KMS-11 (cell line): Measurements from ENCODE around the gene NTM.

Experiments
- H2AFZ ChIP-seq: fragments of 200-600 bp; sonication (generic); 2 replicates; pipeline ENCODE4 v1.6.1; 2016; ENCODE audit warnings: antibody characterized with exemption, mixed run types, low read depth
- H3K27ac ChIP-seq: fragments of 200-600 bp; sonication (generic); 2 replicates; pipeline ENCODE4 v1.6.1; 2016; ENCODE audit warnings: mild to moderate bottlenecking, mixed run types
- H3K27me3 ChIP-seq: fragments of 200-600 bp; sonication (generic); 2 replicates; pipeline ENCODE4 v1.6.1; 2017; ENCODE audit warnings: mild to moderate bottlenecking, low read depth, mixed run types, moderate library complexity; ENCODE audit not compliant: insufficient read depth
- H3K36me3 ChIP-seq: fragments of 200-600 bp; sonication (generic); 2 replicates; pipeline ENCODE4 v1.6.1; 2017; ENCODE audit warnings: mild to moderate bottlenecking, mixed run types; ENCODE audit not compliant: insufficient read depth
- H3K4me1 ChIP-seq: fragments of 200-600 bp; sonication (generic); 2 replicates; pipeline ENCODE4 v1.6.1; 2016; ENCODE audit warnings: mild to moderate bottlenecking, low read depth, mixed run types; ENCODE audit not compliant: poor library complexity, severe bottlenecking
- H3K4me2 ChIP-seq: fragments of 200-600 bp; sonication (generic); 2 replicates; pipeline ENCODE4 v1.7.0; 2016; ENCODE audit warnings: mild to moderate bottlenecking, mixed run types
- H3K4me3 ChIP-seq: fragments of 200-600 bp; sonication (generic); IDR thresholded peaks from 2 replicates; pipeline ENCODE4 v1.6.1; 2017; ENCODE audit warnings: low read depth, low read length, mixed read lengths; ENCODE audit not compliant: insufficient read depth
- H3K79me2 ChIP-seq: fragments of 200-600 bp; sonication (generic); 2 replicates; pipeline ENCODE4 v1.6.1; 2016; ENCODE audit warnings: low read depth, mixed run types; ENCODE audit not compliant: insufficient read depth
- H3K9ac ChIP-seq: fragments of 200-600 bp; sonication (generic); 2 replicates; pipeline ENCODE4 v1.6.1; 2016; ENCODE audit warnings: mild to moderate bottlenecking, mixed run types
- H4K20me1 ChIP-seq: fragments of 200-600 bp; sonication (generic); 2 replicates; pipeline ENCODE4 v1.6.1; 2016; ENCODE audit warnings: mild to moderate bottlenecking, mixed run types; ENCODE audit not compliant: insufficient read depth
- CTCF ChIP-seq: fragments of 200-600 bp; sonication (generic); conservative IDR thresholded peaks from 2 replicates; pipeline ENCODE4 v1.6.1; 2017; ENCODE audit warnings: low read depth, mild to moderate bottlenecking, antibody characterized with exemption, low read length, moderate library complexity, mixed read lengths

Gene NTM

DNA sequence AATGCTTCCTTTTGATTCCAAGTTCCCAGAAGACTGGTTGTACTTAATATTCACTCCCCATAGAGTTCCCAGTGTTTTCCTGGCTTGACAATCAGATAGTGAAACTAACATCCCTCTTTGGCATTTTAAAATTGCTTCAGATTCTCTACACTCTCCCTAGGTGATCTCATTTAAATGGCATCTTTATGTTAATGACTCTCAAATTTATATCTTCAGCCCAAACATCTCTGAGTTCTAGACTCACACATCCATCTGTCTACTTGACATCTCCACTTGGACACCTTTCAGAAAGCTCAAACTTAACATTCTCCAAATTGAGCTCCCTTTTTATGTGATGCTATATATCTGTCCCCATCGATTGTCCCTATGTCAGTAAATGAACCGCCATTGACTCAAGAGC is 232.0 kb downstream of the NTM start:
- no peak overlapping the region for H3K4me3 ChIP-seq
- no peaks in the 10 kb centered on the region for H3K4me1 ChIP-seq
- no peaks in the 10 kb centered on the region for H3K36me3 ChIP-seq
- no peak overlapping the region for H2AFZ ChIP-seq
- TF ChIP-seq CTCF = no peak
- H3K27ac ChIP-seq = no peak overlapping the region
- no peak overlapping the region for H3K4me2 ChIP-seq
- H3K27me3 ChIP-seq = no peaks in the 10 kb centered on the region
- no peaks in the 10 kb centered on the region for H4K20me1 ChIP-seq
- H3K79me2 ChIP-seq = no peaks in the 10 kb centered on the region
- no peak overlapping the region for H3K9ac ChIP-seq

DNA sequence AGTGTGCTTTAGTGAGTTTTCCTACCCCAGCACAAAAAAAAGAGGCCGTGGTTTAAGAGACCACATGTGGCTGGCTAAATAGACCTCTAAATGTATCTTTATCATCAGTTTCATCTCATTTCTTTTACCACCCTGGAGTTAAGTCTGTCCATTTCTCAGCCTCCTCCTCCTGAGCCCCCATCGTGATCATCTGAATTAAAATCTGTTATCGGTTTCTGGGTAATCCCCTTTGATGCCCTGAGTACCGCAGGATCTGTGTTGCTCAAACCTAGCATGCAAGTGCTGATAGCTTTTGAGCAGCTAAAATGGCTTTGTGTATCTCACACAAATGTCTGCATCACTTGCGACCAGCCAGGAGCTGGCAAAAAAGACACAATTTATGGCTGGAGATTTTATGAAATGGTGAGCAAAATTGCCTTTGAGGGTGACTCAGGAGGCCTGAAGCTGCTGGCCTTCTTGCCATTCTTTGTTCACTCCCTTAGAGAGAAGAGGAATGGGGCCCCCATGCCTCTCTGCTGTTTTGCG is 236.5 kb downstream of the NTM start:
- Histone ChIP-seq H4K20me1 (no peaks in the 10 kb centered on the region), H3K27ac (no peak overlapping the region), H3K4me1 (no peaks in the 10 kb centered on the region), H2AFZ (no peak overlapping the region), H3K79me2 (no peaks in the 10 kb centered on the region), H3K4me3 (no peak overlapping the region), H3K4me2 (no peak overlapping the region), H3K27me3 (no peaks in the 10 kb centered on the region), H3K36me3 (no peaks in the 10 kb centered on the region), H3K9ac (no peak overlapping the region)
- no peak for TF ChIP-seq CTCF

DNA sequence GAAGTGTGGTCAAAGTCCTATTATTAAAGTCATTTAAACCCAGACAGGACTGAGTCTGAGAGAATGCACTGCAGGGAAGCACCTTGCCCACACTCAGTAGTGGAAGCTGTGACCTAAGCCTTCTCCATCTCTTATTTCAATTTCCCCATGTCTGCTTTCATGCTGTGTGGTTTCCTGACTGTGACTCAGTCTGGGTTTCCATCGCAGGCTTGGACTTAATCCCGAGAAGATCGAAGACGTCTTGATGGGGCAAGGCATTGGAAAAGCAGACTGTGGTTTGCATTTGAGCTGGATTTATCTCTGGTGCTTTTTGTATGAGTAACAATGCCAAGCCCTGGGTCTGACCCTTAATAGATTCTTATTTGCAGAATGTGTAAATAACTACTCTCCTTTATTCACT is 238.9 kb downstream of the NTM start:
- Histone ChIP-seq H3K4me3 (no peak overlapping the region), H3K36me3 (no peaks in the 10 kb centered on the region), H3K27ac (no peak overlapping the region), H3K4me2 (no peak overlapping the region), H3K4me1 (no peaks in the 10 kb centered on the region), H3K27me3 (no peaks in the 10 kb centered on the region), H2AFZ (no peak overlapping the region), H3K79me2 (no peaks in the 10 kb centered on the region), H4K20me1 (no peaks in the 10 kb centered on the region), H3K9ac (no peak overlapping the region)
- TF ChIP-seq CTCF = no peak

DNA sequence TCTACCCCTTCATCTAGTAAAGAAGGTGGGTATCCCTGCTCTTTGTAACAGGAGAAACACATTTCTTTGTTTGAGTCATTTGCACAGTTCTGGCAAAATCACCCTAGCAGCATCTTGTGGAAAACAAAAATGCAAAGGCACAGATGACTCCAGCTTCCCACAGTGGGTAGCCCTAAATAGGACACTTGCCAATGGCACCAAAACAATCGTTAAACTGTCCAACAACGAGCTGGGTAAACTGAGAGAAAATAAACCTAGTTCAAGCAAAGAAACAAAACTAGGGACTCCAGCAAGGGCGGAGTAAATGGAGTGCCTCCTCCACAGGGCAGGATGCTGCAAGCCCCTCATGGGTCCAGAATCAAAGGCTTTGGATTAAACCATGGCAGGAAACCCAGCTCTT is 239.5 kb downstream of the NTM start:
- Histone ChIP-seq H3K27ac (no peak overlapping the region), H3K4me2 (no peak overlapping the region)

More for the DNA sequence above, 239.5 kb downstream of the NTM start:
- Histone ChIP-seq H4K20me1 (no peaks in the 10 kb centered on the region), H3K4me1 (no peaks in the 10 kb centered on the region), H3K36me3 (no peaks in the 10 kb centered on the region), H3K9ac (no peak overlapping the region), H3K27me3 (no peaks in the 10 kb centered on the region), H2AFZ (no peak overlapping the region), H3K79me2 (no peaks in the 10 kb centered on the region), H3K4me3 (no peak overlapping the region)
- TF ChIP-seq CTCF = no peak
